WTC11 (cell line): ENCODE measurements around the gene IL1RAPL1.

Source experiments
- ARID4B ChIP-seq: sonication (generic); formaldehyde crosslinking; IDR thresholded peaks from 2 replicates; pipeline ENCODE4 v1.8.0; 2023; ENCODE audit warnings: missing genetic modification reagents, mild to moderate bottlenecking, borderline replicate concordance
- CTCF ChIP-seq: fragments of 200-600 bp; IDR thresholded peaks from 2 replicates; pipeline ENCODE4 v1.8.0; 2022; ENCODE audit warnings: antibody characterized with exemption
- ESRRA ChIP-seq: sonication (generic); formaldehyde crosslinking; IDR thresholded peaks from 2 replicates; pipeline ENCODE4 v1.8.1; 2022; ENCODE audit warnings: mild to moderate bottlenecking, missing genetic modification reagents, borderline replicate concordance
- FOXK1 ChIP-seq: sonication (generic); formaldehyde crosslinking; IDR thresholded peaks from 2 replicates; pipeline ENCODE4 v1.8.0; 2022; ENCODE audit warnings: mild to moderate bottlenecking, moderate library complexity, missing genetic modification reagents
- GTF2I ChIP-seq: fragments of 250-450 bp; sonication (Bioruptor Pico); conservative IDR thresholded peaks from 2 replicates; pipeline ENCODE4 v1.4.0; 2021; ENCODE audit warnings: mild to moderate bottlenecking
- JUN ChIP-seq: sonication (generic); formaldehyde crosslinking; IDR thresholded peaks from 2 replicates; pipeline ENCODE4 v1.8.0; 2023; ENCODE audit warnings: mild to moderate bottlenecking, missing genetic modification reagents
- MXD4 ChIP-seq: fragments of 250-450 bp; sonication (Bioruptor Pico); IDR thresholded peaks from 2 replicates; pipeline ENCODE4 v1.8.0; 2021; ENCODE audit warnings: mild to moderate bottlenecking, moderate library complexity, borderline replicate concordance
- NR3C1 ChIP-seq: sonication (generic); formaldehyde crosslinking; conservative IDR thresholded peaks from 2 replicates; pipeline ENCODE4 v1.8.1; 2023; ENCODE audit warnings: low read depth, mild to moderate bottlenecking, missing genetic modification reagents
- SP1 ChIP-seq: sonication (generic); formaldehyde crosslinking; conservative IDR thresholded peaks from 2 replicates; pipeline ENCODE4 v1.8.1; 2022; ENCODE audit warnings: missing genetic modification reagents
- USF1 ChIP-seq: sonication (generic); formaldehyde crosslinking; IDR thresholded peaks from 2 replicates; pipeline ENCODE4 v1.8.0; 2022; ENCODE audit warnings: mild to moderate bottlenecking, missing genetic modification reagents
- USF2 ChIP-seq: sonication (generic); formaldehyde crosslinking; IDR thresholded peaks from 2 replicates; pipeline ENCODE4 v1.8.1; 2023; ENCODE audit warnings: mild to moderate bottlenecking, missing genetic modification reagents, moderate library complexity
- ZNF121 ChIP-seq: sonication (generic); formaldehyde crosslinking; IDR thresholded peaks from 2 replicates; pipeline ENCODE4 v1.8.0; 2023; ENCODE audit warnings: missing genetic modification reagents
- TF ChIP-seq, protein P1 (sequence below): sonication (generic); formaldehyde crosslinking; IDR thresholded peaks from 2 replicates; pipeline ENCODE4 v1.8.0; 2022; ENCODE audit warnings: mild to moderate bottlenecking, missing genetic modification reagents

- no peak for TF ChIP-seq JUN (CRISPR knock-in tag)
- TF ChIP-seq ZNF121 (CRISPR knock-in tag): no peak
- TF ChIP-seq USF2 (CRISPR knock-in tag): no peak
- no peak for TF ChIP-seq CTCF
- TF ChIP-seq NR3C1 (CRISPR knock-in tag): no peak
- no peak for TF ChIP-seq USF1
- no peak for TF ChIP-seq SP1
- TF ChIP-seq, protein P1, sequence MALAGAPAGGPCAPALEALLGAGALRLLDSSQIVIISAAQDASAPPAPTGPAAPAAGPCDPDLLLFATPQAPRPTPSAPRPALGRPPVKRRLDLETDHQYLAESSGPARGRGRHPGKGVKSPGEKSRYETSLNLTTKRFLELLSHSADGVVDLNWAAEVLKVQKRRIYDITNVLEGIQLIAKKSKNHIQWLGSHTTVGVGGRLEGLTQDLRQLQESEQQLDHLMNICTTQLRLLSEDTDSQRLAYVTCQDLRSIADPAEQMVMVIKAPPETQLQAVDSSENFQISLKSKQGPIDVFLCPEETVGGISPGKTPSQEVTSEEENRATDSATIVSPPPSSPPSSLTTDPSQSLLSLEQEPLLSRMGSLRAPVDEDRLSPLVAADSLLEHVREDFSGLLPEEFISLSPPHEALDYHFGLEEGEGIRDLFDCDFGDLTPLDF (CRISPR knock-in tag): no peak
- no peak for TF ChIP-seq ARID4B
- TF ChIP-seq ESRRA (CRISPR knock-in tag): no peak
- no peak for TF ChIP-seq FOXK1 (CRISPR knock-in tag)
- TF ChIP-seq MXD4: no peak
- no peak for TF ChIP-seq GTF2I
Observed at GRCh38 chrX:29466456-29466855, 879.2 kb downstream of the IL1RAPL1 start.
